ENCODE results near the gene VTI1A. TPM values are rescaled to one million over a fixed set of nuclear protein-coding genes. Genes with fewer than 3 reads are reported as not detected.

VTI1A gene
- total and polyA plus RNA-seq, 2 of the 13 experiments (the other 11 are each of a cell fraction or from before 2014, with no cell fraction given), result 11.7 to 32.7 TPM

DNA sequence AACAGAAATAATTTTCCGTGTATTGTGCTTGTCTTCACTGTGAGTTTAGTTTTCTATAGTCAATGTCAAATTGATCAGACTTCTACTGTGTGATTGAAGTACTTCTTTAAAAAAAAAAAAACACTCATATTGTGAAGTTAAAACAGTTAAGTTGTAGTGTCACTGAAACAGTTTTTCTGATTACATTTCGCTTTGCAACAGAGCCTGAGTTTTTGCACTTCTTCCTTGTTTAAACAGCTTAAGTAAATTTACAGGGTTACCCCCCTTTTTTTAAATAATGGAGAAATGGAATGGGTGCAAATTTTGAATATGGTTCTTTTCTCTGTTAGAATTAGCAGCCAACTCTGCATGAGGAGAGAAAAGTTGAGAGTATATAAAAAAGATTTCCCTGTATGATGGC, 117.3 kb downstream of the VTI1A start (continued):
- TF ChIP-seq, protein P1, sequence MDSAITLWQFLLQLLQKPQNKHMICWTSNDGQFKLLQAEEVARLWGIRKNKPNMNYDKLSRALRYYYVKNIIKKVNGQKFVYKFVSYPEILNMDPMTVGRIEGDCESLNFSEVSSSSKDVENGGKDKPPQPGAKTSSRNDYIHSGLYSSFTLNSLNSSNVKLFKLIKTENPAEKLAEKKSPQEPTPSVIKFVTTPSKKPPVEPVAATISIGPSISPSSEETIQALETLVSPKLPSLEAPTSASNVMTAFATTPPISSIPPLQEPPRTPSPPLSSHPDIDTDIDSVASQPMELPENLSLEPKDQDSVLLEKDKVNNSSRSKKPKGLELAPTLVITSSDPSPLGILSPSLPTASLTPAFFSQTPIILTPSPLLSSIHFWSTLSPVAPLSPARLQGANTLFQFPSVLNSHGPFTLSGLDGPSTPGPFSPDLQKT (CRISPR knock-in tag; IDR thresholded peaks at IDR 0.05; ENCODE audit: borderline replicate concordance), result no peak
- TF ChIP-seq ATF1 (CRISPR knock-in tag; IDR thresholded peaks at IDR 0.05) (no peak), KDM5B (CRISPR knock-in tag; IDR thresholded peaks at IDR 0.05; ENCODE audit: borderline replicate concordance) (no peak), ZNF788 (CRISPR knock-in tag; IDR thresholded peaks at IDR 0.05; ENCODE audit: borderline replicate concordance) (no peak), ZMYM4 (CRISPR knock-in tag; IDR thresholded peaks at IDR 0.05) (no peak), NCOA2 (CRISPR knock-in tag; IDR thresholded peaks at IDR 0.05) (peak; percentile 55; the same call in 1 of the 2 replicates), MXD4 (CRISPR knock-in tag; IDR thresholded peaks at IDR 0.05) (no peak), SP5 (CRISPR knock-in tag; IDR thresholded peaks at IDR 0.05; ENCODE audit: borderline replicate concordance, low read depth) (no peak), ZNF12 (CRISPR knock-in tag; IDR thresholded peaks at IDR 0.05) (no peak)

GRCh38 chr10:112565434-112566053, 118.5 kb downstream of the VTI1A start:
- 46% methylated on average over 4 of the region's 4 CpGs for WGBS (ENCODE audit: low lambda C conversion rate)
- no peaks in the 10 kb centered on the region for H3K79me2 ChIP-seq (ENCODE audit: insufficient read depth, low read length)
- ChIA-PET POLR2A (no interaction called here), CTCF (ENCODE audit: low intra/inter-chr PET ratio, low total read pairs) (interaction anchor here (1.2 kb wide), 1 partner anchor 819 kb away, joined by 4 read pairs; no protein-coding TSS in a partner anchor)
- no peak overlapping the region for H3K4me3 ChIP-seq (replicated peaks in 1 of 3; ENCODE audit: insufficient read depth in 1 of 3, low read depth in 2 of 3, low read length in 3 of 3)
- no peaks in the 10 kb centered on the region for H3K27me3 ChIP-seq (ENCODE audit: control insufficient read depth in 1 of 2, insufficient read depth in 2 of 2, low read length in 2 of 2)
- H4K20me1 ChIP-seq (ENCODE audit: insufficient read depth, low read length), result no peaks in the 10 kb centered on the region
- BruUV-seq (replicated peaks), result no TSS peak
- no peak overlapping the region for H3K9ac ChIP-seq (ENCODE audit: insufficient read depth, low read depth, low read length)
- in situ Hi-C loops (cut with HindIII; ENCODE audit: extremely low pct_ligation_motif_present, low pct_unique_long_range_greater_than_20kb) (loop anchor here (10.0 to 25.0 kb wide), 3 partner anchors 389 to 819 kb away; partner anchors contain the start of gene TCF7L2), intact Hi-C loops (cut with micrococcal nuclease; ENCODE audit: unreplicated experiment) (loop anchor here (1.0 to 10.0 kb wide), 5 partner anchors 149 to 820 kb away; no protein-coding TSS in a partner anchor)
- FAIRE-seq (no peak), DNase-seq (ENCODE audit: low spot score) (peak; percentile 79), ATAC-seq (peak; percentile 41; the same call in 1 of the 3 replicates)
- H3K4me1 ChIP-seq (ENCODE audit: insufficient read depth, low read length), result peaks cover 49% of the 10 kb centered on the region
- H3K27ac ChIP-seq (ENCODE audit: extremely low read length, insufficient read depth, low read length), result no peak overlapping the region
- H3K36me3 ChIP-seq (replicated peaks in 1 of 2; ENCODE audit: control insufficient read depth in 1 of 2, insufficient read depth in 2 of 2, low read length in 2 of 2), result no peaks in the 10 kb centered on the region
- no peak overlapping the region for H2AFZ ChIP-seq (ENCODE audit: low read length)
- 0 out of 2 replicates have a peak overlapping the region, but pooled peaks have one; percentile 76 for H3K4me2 ChIP-seq (ENCODE audit: low read depth, low read length)
- no peaks in the 10 kb centered on the region for H3K9me3 ChIP-seq (ENCODE audit: low read length)
- TF ChIP-seq ZNF318 (CRISPR knock-in tag; IDR thresholded peaks at IDR 0.05), result no peak
- TF ChIP-seq ZNF562 (CRISPR knock-in tag; IDR thresholded peaks at IDR 0.05; ENCODE audit: borderline replicate concordance), result no peak
- TF ChIP-seq HBP1 (CRISPR knock-in tag; IDR thresholded peaks at IDR 0.05; ENCODE audit: low read depth), result no peak

Measured in HepG2 (cell line).